HG03135 (cell line): ENCODE data around the gene NDUFAF5.

Source experiments
- ATAC-seq: cut with Tn5 transposase; IDR thresholded peaks from one replicate; pipeline ENCODE4 v1.9.1; 2021; ENCODE audit warnings: mild to moderate bottlenecking, moderate library complexity; ENCODE audit not compliant: unreplicated experiment

Gene NDUFAF5

GRCh38 chr20:13865791-13866351, 81.0 kb downstream of the NDUFAF5 start:
- ATAC-seq, result no peak

GRCh38 chr20:13868331-13868730, 83.5 kb downstream of the NDUFAF5 start:
- no peak for ATAC-seq

- ATAC-seq, result no peak
Observed at GRCh38 chr20:13870170-13870748, 85.4 kb downstream of the NDUFAF5 start.
